HG02970 (cell line): ENCODE data around the gene AKAP10.
"Not testable (repeated sequence)": the region's sequence is repeated elsewhere in the genome, so short reads cannot be mapped to it uniquely, and the experiment has no call there.

ENCODE experiments used
- ATAC-seq: cut with Tn5 transposase; IDR thresholded peaks from one replicate; pipeline ENCODE4 v1.9.1; 2021; ENCODE audit warnings: mild to moderate bottlenecking, moderate library complexity, moderate number of reproducible peaks; ENCODE audit not compliant: unreplicated experiment, low FRiP score

The AKAP10 gene

DNA sequence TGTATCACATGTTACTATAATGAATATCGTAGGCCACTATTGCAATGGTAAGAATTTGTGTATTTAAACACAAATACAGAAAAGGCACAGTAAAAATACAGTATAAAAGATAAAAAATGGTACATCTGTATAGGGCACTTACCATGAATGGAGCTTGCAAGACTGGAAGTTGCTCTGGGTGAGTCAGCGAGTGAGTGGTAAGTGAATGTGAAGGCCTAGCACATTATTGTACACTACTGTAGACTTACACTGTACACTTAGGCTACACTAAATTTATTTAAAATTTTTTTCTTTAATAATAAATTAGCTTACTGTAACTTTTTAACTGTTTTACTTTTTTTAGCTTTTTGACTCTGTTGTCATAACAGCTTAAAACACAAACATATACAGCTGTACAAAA, 42.5 kb downstream of the AKAP10 start:
- ATAC-seq = no peak

DNA sequence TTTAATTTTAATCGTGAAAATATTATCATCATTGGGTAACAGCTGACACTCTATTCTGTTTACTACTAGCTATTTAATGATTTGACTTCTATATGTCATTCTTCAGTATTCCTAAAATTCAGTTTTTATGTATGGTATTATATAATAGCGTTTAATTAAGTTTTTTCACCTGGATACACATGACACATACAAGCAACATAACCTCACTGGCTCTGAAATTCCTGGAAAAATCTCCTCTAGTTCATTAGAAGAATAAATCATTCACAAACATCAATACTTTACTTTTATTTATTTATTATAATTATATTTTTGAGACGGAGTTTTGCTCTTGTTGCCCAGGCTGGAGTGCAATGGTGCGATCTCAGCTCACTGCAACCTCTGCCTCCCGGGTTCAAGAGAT, 44.0 kb downstream of the AKAP10 start:
- ATAC-seq = no peak

DNA sequence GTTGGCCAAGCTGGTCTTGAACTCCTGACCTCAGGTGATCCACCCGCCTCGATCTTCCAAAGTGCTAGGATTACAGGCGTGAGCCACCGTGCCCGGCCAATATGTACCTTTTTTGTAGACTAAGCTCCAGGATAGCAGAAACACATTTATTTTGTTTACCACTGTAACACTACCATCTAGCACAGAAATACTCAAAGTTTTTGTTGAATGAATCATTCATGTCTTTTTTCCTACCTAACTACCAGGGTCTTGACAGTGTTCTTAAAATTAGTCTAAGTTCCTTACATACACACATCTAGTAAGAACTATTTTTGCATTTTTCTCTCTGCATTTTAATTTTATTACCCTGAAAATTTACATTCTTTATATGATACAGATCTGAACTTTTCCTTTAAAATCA, 44.4 kb downstream of the AKAP10 start:
- no peak for ATAC-seq

DNA sequence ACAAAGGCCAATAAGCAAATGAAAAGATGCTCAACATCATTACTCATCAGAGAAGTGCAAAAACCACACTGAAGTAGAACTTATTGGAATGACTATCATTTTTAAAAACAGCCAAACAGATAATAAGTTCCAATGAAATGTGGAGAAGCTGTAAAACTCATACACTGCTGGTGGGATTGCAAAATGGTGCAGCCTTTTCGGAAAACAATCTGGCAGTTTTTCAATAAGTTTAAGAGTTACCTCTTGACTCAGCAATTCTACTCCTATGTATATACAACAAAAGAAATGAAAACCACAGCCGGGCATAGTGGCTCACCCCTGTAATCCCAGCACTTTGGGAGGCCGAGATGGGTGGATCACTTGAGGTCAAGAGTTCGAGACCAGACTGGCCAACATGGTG, 49.3 kb downstream of the AKAP10 start:
- ATAC-seq = no peak

DNA sequence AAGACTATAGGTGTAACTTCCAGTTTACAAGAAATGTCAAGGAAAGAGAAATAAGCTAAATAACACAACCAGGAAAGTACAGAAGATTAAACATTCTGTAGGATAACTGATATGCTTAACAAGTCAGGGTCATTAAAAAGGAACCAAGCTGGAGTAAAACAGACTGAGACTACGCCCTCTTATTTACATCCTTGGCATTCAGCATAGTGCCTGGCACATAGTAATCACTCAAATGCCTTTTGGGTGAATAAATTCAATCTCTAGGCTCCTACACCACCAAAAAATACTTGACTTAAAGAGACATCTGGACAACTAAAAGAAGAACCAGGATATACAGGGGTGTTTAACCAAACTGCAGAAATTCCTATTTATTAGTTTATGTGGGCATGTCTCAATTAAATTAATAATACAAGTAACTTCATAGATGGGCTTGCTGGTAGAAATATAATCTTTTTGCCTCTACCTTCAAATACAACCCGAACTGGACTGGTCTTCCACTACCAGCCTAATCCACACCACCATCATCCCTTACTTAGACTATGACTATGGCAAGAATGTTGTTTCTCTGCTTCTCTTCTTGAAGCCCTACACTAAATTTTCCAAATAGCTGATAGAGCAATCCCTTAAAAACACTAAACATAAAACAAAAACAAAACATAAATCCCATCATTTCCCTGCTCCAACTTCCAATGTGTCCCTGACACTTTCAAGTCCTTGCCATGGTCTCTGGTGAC, 62.2 kb downstream of the AKAP10 start:
- ATAC-seq = no peak

DNA sequence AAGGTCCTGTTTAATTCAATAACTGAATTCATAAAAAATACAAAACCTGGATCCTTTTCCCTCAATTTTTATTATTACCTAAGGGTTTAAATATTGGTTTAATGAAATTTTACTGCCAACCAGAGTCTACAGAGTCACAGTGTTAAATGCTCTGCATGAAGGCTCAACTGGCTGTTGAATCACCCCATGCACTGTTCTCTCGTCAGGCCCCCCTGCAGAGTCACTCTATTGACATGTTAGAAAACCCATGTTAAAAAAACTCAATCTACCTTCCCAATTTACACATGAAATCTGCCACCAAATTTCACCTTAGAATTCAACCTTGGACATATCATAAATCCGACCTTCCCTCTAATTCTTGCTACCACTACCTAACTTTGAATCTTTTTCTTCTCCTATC, 66.6 kb downstream of the AKAP10 start:
- no peak for ATAC-seq

DNA sequence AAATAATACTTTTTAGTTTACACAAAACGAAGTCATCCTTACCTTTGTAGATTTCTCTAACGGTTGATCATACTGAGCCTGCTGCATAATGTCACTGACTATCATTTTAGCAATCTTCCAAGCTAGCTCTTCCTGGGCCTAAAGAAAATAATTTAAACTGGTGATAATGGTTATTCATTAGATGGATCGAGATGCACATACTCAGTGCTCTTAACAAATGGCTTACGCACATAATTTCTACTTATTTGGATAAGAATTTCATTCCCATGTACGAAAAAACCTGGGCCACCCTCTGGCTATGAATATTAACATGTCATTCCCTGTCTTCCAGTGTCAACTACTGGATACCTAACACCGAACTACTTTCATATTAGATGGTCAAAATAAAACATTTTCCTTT, 68.5 kb downstream of the AKAP10 start:
- ATAC-seq = no peak

DNA sequence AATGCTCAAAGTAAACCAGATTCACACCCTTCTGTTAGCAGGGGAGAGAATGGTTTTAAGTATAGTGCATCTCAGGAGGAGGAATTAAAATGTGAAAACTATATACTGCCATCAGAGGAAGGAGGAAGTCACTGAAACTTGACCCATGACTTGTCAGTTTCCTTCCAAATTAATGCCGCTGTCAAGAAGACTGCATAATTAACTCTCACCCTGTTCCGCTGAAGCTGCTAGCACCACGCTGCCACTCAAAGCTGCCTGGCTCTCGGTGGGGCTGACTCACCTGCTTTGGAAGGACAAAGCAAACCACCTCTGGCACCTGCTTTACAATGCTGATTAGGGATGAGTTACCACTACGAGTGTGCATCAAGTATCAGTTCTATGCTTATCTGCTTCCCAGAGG, 72.1 kb downstream of the AKAP10 start:
- ATAC-seq = no peak

DNA sequence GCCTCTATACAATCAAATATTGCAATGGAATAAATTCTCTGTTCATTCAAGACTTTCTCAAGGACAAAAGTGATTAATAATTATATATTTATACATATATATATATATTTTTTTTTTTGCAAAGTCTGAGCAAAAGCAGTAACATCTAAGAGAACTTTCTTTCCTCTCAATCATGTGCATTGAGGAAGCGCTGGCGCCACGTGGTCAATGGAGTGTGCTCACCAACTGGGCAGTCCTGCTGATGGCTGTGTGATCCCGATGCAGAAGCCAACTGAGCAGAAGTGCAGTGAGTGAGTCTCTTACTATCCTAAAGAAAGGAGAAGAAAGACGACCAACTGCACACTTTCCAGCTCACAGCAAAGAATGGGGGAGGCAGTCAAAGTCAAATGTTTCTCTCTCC, 72.7 kb downstream of the AKAP10 start:
- no peak for ATAC-seq

DNA sequence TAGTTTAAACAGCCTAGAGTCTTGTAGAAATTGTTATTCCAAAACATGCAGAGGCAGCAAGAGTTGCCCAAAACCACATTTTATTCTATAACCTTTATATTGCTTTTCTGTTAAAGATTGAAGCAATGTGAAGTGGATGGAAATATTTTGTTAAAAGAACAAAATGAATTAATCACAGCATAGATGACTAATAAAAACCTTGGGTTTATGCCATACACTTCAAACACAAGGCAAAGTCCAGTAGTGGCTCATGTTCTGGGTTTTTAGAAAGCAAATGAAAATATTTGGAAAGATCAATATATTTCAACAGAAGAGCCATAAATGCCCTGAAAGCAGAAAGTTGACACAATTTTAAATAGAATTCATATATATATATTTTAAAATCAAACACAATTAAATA, 73.2 kb downstream of the AKAP10 start:
- ATAC-seq = no peak

DNA sequence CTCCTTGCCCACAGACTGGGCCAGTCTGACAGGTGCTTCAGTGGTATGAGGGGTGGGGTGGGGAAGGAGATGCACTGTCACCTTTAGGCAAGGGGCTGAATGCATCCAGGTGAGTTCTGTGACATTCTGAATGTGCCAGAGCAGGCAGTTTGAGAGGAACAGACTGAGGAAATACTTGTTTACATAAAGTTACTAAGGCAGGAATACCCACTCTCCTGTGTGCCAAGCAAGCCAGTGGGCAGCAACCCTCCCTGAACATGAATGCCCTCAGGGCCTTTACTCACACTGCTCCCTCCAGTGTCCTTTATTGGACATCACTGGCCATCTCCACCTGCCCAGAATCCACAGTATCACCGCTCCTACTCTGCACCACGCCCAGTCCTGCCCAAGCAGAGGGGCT, 76.8 kb downstream of the AKAP10 start:
- ATAC-seq = no peak

DNA sequence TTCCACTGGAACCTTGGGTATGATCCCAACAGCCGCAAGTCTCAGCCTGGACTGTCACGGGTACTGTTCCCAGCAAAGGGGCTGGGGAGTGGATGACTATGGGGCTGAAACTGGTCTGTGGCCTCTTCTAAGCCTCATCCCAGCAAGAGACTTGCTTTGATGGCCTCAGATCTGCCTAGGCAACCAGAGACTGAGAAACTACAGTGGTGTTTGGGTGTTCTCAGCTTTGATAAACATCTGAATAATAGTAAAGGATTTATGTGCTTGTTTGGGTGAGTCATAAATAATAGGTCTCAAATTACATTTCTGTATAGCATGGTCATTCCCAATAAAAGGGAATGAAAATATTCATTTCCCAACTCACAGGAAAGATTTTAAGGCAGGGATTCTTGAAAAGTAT, 79.7 kb downstream of the AKAP10 start:
- no peak for ATAC-seq

DNA sequence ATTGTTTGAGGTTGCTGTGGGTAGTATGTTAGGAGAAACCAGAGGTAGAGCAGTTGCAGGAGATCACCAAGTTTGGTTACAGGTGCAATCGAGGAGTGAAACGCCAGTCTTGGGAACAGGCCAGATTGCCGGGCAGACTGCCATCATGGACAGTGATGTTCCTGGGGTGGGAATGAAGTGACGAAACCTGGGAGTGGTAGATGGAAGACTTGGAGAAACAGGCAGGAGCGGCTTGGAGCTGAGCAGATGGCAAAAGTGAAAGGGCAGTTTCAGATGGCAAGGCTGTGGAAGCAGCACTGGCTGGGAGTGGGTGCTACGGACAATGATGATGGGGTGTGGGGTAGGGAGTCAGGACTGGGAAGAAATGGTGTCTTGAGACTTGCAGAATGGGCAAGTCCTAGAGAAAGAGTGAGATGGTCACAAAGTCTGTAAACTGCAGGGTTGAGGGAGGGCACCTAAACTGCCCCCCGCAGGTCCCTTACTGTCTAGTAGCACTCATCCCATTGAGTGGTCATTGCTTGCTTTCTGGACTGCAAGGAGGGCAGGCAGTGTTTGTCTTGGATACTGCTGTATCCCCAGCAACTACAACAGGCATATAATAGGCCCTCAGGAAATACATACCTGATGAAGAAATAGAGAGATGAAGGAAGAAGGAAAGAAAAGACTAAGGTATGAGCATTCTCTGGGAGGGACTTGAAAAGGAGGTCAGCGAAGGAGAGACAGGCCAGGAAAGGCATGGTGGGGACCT, 80.4 kb downstream of the AKAP10 start:
- no peak for ATAC-seq

DNA sequence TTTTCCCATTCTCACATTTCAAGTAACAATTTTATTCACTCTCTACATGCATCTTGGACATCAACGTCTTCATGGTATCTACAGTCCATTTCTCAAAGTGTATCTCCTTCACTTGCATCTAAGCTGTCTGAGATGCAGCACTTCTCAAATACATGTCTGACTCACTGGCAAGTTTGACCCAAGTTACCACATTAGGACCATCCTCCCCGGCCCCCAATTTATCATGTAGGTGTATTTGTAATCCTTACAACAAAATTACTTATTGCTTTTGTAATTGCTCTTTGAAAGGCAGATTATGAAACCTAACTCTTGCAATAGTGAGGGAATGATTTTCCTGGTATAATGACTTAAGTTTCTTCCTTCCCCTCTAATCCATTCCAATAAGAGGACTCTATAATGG, 80.9 kb downstream of the AKAP10 start:
- ATAC-seq = no peak

DNA sequence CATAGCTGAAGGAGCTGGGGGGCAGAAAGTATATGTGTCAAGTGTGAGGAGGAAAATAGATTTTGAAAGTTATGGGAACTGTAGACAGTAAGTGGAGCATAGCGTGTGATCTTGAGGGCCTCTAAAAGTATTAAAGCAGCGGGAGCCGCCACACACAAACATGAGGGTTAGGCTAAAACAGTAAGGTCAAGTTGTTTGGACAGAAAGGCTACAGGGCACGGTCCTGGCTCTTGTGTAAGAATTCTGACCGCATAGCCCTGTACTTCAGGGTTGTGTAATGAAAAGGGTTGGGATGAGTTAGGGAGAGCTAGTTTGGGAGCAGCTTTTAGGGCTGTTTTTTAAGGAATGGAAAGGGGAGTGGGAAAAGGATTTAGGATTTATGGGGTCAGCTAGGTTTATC, 87.1 kb downstream of the AKAP10 start:
- not testable (repeated sequence) for ATAC-seq

DNA sequence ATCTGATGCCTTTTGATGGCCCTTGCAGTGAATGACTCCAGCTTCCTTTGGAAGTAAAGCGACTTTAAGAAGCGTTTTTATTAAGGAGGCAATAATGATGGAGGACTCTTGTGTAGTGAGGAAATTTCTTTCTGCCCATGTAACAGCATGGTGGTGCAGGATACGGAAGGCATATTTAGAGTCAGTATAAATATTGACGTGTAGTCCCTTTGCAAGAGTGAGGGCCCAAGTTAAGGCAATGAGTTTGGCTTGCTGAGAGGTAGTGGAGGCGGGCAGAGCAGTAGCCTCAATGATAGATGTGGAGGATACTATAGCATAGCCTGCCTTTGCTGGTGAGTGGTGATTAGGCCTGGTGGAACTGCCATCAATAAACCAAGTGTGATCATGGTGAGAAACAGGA, 87.6 kb downstream of the AKAP10 start:
- ATAC-seq = not testable (repeated sequence)

DNA sequence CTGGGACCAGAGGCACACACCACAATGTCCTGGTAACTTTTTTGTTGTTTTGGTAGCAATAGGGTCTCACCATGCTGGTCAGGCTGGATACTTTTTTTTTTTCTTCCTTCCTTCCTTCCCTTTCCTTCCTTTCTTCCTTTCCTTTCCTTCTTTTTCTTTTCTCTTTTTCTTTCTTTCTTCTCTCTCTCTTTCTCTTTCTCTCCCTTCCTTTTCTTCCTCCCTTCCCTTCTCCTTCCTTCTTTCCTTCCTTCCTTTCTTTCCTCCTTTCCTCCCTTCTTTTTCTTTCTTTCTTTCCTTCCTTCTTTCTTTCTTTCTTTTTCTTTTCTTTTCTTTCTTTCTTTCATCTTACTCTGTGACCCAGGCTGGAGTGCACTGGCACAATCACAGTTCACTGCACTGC, 91.5 kb downstream of the AKAP10 start:
- no peak for ATAC-seq

DNA sequence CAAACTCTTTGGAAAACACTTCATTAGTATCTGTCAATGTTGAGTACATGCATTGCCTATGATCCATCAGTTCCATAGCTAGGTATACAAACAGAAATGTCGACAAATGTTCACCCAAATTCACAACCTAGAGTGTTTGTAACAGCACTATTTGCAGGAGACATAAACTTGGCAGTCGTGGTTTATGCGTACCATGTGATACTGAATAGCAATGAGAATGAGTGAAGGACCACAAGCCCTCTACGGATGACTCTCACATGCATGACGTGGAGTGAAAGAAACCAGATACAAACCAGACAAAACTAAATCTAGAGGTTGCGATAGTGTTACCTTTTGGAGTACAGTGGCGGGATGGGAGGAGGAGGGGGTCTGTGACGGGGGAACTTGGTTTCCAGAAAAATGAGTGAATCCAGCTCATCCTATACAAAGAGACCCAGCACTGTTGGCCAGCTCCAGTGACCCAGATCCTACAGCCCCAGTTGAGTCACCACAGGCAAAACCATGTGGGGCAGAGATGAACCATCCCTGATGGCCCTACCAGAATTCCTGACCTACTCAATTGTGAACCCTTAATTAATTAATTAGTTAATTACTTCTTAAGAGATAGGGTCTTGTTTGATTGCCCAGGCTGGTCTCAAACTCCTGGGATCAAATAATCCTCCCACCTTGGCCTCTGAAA, 94.0 kb downstream of the AKAP10 start:
- ATAC-seq = no peak

DNA sequence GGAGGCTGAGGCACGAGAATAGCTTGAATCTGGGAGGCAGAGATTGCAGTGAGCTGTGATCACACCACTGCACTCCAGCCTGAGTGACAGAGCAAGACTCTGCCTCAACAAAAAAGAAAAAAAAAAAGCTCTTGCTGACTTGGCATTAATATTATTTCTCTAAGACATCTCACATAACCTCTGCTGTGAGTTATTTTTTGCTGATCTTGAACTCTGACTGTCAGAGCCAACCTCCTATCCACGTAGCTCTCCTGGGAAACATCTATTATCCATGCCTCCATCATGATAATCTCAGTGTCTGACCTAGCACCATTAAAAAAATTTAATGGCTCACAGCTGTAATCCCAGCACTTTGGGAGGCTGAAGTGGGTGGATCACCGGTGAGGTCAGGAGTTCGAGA, 97.2 kb downstream of the AKAP10 start:
- ATAC-seq = no peak

DNA sequence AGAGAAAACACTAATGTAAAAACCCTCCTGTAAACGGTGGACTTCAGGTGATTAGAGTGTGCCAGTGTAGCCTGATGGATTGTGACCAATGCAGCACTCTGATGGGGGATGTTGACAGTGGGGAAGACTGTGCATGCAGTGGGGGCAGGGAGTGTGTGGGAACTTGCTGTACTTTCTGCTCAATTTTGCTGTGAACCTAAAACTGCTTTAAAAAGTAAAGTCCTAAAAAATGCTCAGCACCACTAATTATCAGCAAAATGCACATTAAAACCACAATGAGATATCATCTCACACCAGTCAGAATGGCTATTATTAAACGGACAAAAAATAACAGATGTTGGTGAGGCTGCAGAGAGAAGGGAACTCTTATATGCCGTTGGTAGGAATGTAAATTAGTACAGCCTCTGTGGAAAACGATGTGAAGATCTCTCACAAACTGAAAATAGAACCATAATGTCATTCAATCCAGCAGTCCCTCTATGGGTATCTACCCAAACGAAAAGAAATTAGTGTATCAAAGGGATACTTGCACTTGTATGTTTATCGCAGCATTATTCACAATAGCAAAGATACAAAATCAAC, 100.2 kb downstream of the AKAP10 start:
- ATAC-seq = no peak

DNA sequence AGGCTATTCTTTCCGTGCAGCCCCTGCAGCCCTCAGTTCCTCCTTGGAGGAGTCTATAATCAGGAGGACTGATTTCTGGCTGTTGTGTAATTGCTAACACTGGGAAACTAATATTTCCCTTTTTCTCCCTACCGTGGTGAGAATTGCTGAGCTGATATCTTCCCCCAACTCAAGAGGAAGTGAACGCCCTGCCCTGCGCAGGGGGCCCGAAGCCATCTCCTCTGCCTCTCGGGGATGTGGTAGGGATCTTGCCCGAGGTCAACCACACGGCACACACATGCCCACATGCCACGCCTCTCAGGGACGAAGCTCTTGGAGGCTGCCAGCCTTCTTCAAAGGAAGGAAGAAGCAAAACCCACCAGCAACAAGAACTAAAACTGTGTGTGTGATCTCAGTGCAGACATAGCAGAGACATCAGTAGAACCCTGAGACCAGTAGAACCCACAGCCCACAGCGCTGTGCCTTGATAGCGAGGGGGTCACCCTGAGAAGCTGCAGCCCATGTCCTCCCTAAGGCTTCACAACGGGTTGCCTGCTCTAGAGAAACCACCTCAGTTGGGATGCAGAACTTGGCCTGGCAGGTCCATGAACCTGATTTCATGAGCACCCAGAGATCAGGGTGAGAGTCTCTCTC, 101.0 kb downstream of the AKAP10 start:
- no peak for ATAC-seq
